A549 (cell line): ENCODE data around the gene KIAA0513. TPM values are rescaled to one million over a fixed set of nuclear protein-coding genes. Genes with fewer than 3 reads are reported as not detected.

ENCODE experiments used
- ATAC-seq, 2 experiments: fragments of 200-7000 bp in 1 of 2; fragments of >200 bp in 1 of 2; cut with Nextera tagmentation in 1 of 2; cut with Tn5 transposase in 1 of 2; 3 replicates each; pipeline versions ENCODE4 v1.8.0 to v1.9.1; 2018 to 2020; ENCODE audit warnings: mild to moderate bottlenecking in 1 of 2, moderate library complexity in 1 of 2
- CTCF ChIA-PET: fragments of 300-600 bp; sonication (Branson Sonifier 250); formaldehyde crosslinking; extraction: SDS; loops from one replicate; lab custom pipeline; 2021; ENCODE audit warnings: antibody characterized with exemption, inconsistent platforms; lab: Yijun Ruan, JAX
- POLR2A ChIA-PET: fragments of 350-600 bp; formaldehyde crosslinking; extraction: SDS; loops from one replicate; lab custom pipeline; 2021; ENCODE audit warnings: antibody characterized with exemption, inconsistent platforms; lab: Yijun Ruan, JAX
- DNase-seq, 2 experiments: peaks; one replicate each; pipeline versions ENCODE4 v3.0.0 to v3.0.0-alpha.2; 2011 to 2016; ENCODE audit warnings: low read depth in 1 of 2, low spot score in 1 of 2
- FAIRE-seq: peaks from 2 replicates; lab custom pipeline; 2011; peaks lifted over from hg19 to GRCh38; lab: Jason Lieb, UNC
- H3K27ac ChIP-seq, 2 experiments: fragments of >200 bp; sonication (Bioruptor Twin); formaldehyde crosslinking; 3 replicates each; pipeline ENCODE4 v1.5.1; 2016 to 2017
- H3K4me1 ChIP-seq: fragments of >200 bp; sonication (Bioruptor Twin); formaldehyde crosslinking; 3 replicates; pipeline ENCODE4 v1.6.1; 2016
- H3K4me2 ChIP-seq: fragments of >200 bp; sonication (Bioruptor Twin); formaldehyde crosslinking; 3 replicates; pipeline ENCODE4 v1.6.1; 2016
- H3K4me3 ChIP-seq: fragments of >200 bp; sonication (Bioruptor Twin); formaldehyde crosslinking; 3 replicates; pipeline ENCODE4 v1.5.1; 2016
- H3K9me3 ChIP-seq: fragments of >200 bp; sonication (Bioruptor Twin); formaldehyde crosslinking; 3 replicates; pipeline ENCODE4 v1.6.1; 2016
- BCL3 ChIP-seq: fragments of >200 bp; sonication (Bioruptor Twin); formaldehyde crosslinking; IDR thresholded peaks from 3 replicates; pipeline ENCODE4 v1.6.1; 2016
- BHLHE40 ChIP-seq: IDR thresholded peaks from 2 replicates; pipeline ENCODE4 v1.6.1; 2012; ENCODE audit warnings: low read depth, low read length, inconsistent platforms
- CEBPB ChIP-seq, 2 experiments: fragments of >200 bp in 1 of 2; sonication (Bioruptor Twin) in 1 of 2; formaldehyde crosslinking in 1 of 2; IDR thresholded peaks; 2 replicates each; pipeline ENCODE4 v1.6.1; 2012 to 2016
- CHD2 ChIP-seq: fragments of 150-350 bp; IDR thresholded peaks from 2 replicates; pipeline ENCODE4 v1.6.1; 2014; ENCODE audit warnings: low read length; ENCODE audit not compliant: partially characterized antibody
- EHF ChIP-seq: fragments of 250-450 bp; sonication (Bioruptor Pico); IDR thresholded peaks from 2 replicates; pipeline ENCODE4 v1.5.0; 2020; ENCODE audit warnings: mild to moderate bottlenecking
- ESRRA ChIP-seq: fragments of 150-350 bp; IDR thresholded peaks from 2 replicates; pipeline ENCODE4 v1.6.1; 2014; ENCODE audit warnings: mild to moderate bottlenecking, low read length, borderline replicate concordance
- FOSL2 ChIP-seq, 2 experiments: fragments of 450-650 bp in 1 of 2; fragments of >200 bp in 1 of 2; sonication (Bioruptor Twin) in 1 of 2; formaldehyde crosslinking; IDR thresholded peaks; 2 replicates each; pipeline versions ENCODE4 v1.5.0 to v1.6.1; 2016 to 2020; ENCODE audit warnings: mild to moderate bottlenecking in 1 of 2, moderate library complexity in 1 of 2
- FOXS1 ChIP-seq: fragments of 250-450 bp; sonication (Bioruptor Pico); IDR thresholded peaks from 2 replicates; pipeline ENCODE4 v1.5.0; 2020; ENCODE audit warnings: mild to moderate bottlenecking, moderate library complexity
- HDAC2 ChIP-seq: fragments of 200-600 bp; sonication (generic); IDR thresholded peaks from 2 replicates; pipeline ENCODE4 v1.6.1; 2016
- HMGXB4 ChIP-seq: fragments of 250-450 bp; sonication (Bioruptor Pico); IDR thresholded peaks from 2 replicates; pipeline ENCODE4 v1.5.0; 2021; ENCODE audit warnings: mild to moderate bottlenecking, moderate library complexity, borderline replicate concordance
- HOXB13 ChIP-seq: fragments of 250-450 bp; sonication (Bioruptor Pico); IDR thresholded peaks from 2 replicates; pipeline ENCODE4 v1.5.0; 2020; ENCODE audit warnings: low read depth, mild to moderate bottlenecking, moderate library complexity
- HOXB5 ChIP-seq: fragments of 250-450 bp; sonication (Bioruptor Pico); IDR thresholded peaks from 2 replicates; pipeline ENCODE4 v1.5.0; 2020; ENCODE audit warnings: mild to moderate bottlenecking, moderate library complexity
- JUN ChIP-seq, 2 experiments: fragments of >200 bp; sonication (Bioruptor Twin); formaldehyde crosslinking; IDR thresholded peaks; 2 replicates in 1 of 2; 3 replicates in 1 of 2; pipeline ENCODE4 v1.6.1; 2016 to 2017
- MYC ChIP-seq: IDR thresholded peaks from 2 replicates; pipeline ENCODE4 v1.6.1; 2012; ENCODE audit warnings: mild to moderate bottlenecking, inconsistent platforms, low read length, improper control_type of control experiment, borderline replicate concordance
- NPAS2 ChIP-seq: fragments of 250-450 bp; sonication (Bioruptor Pico); IDR thresholded peaks from 2 replicates; pipeline ENCODE4 v1.8.0; 2022; ENCODE audit warnings: mild to moderate bottlenecking, moderate library complexity, borderline replicate concordance
- PBX3 ChIP-seq: IDR thresholded peaks from 2 replicates; pipeline ENCODE4 v1.6.1; 2012
- POLR2A ChIP-seq: IDR thresholded peaks from 2 replicates; pipeline ENCODE4 v1.6.1; 2012; ENCODE audit warnings: mild to moderate bottlenecking, low read length
- RCOR1 ChIP-seq: fragments of 150-350 bp; IDR thresholded peaks from 2 replicates; pipeline ENCODE4 v1.6.1; 2014; ENCODE audit warnings: antibody characterized with exemption, low read length, low read depth
- RFX5 ChIP-seq: fragments of 450-650 bp; IDR thresholded peaks from 2 replicates; pipeline ENCODE4 v1.7.1; 2014; ENCODE audit warnings: antibody characterized with exemption, mild to moderate bottlenecking, moderate library complexity
- SMC3 ChIP-seq: fragments of >200 bp; sonication (Bioruptor Twin); formaldehyde crosslinking; IDR thresholded peaks from 3 replicates; pipeline ENCODE4 v1.6.1; 2018; ENCODE audit warnings: inconsistent platforms
- SREBF2 ChIP-seq: fragments of 450-650 bp; IDR thresholded peaks from 2 replicates; pipeline ENCODE4 v1.6.1; 2014; ENCODE audit warnings: mild to moderate bottlenecking, moderate library complexity
- TFCP2L1 ChIP-seq: fragments of 250-450 bp; sonication (Bioruptor Pico); IDR thresholded peaks from 2 replicates; pipeline ENCODE4 v1.5.0; 2021; ENCODE audit warnings: mild to moderate bottlenecking
- ZFP36 ChIP-seq: fragments of 450-650 bp; IDR thresholded peaks from 2 replicates; pipeline ENCODE4 v1.6.1; 2014; ENCODE audit warnings: borderline replicate concordance; ENCODE audit not compliant: partially characterized antibody
- ZNF302 ChIP-seq: fragments of 250-450 bp; sonication (Bioruptor Pico); IDR thresholded peaks from 2 replicates; pipeline ENCODE4 v1.9.0; 2021; ENCODE audit warnings: inconsistent platforms, mild to moderate bottlenecking, moderate library complexity
- ZSCAN20 ChIP-seq: fragments of 250-450 bp; sonication (Bioruptor Pico); IDR thresholded peaks from 2 replicates; pipeline ENCODE4 v1.8.0; 2022; ENCODE audit warnings: mild to moderate bottlenecking, moderate library complexity
- WGBS: methylation state at CpG from one replicate; pipeline ENCODE4 v1.1.6; 2017; ENCODE audit errors: missing lambda C conversion rate; 5-methylcytosine and 5-hydroxymethylcytosine counted together
- polyA plus RNA-seq, 4 experiments: library from polyadenylated mRNA; depleted of rRNA in 3 of 4; stranded (reverse); fragments of >200 nt; fragmentation: RNase III in 1 of 4; extraction: RNeasy Plus Mini Kit Qiagen cat#74134 plus additional on column Dnase treatment in 1 of 4; gene quantifications; 2 replicates in 3 of 4; 3 replicates in 1 of 4; pipeline ENCODE4 v1.2.3, GENCODE V29; 2011 to 2017
- TF ChIP-seq, protein P1 (sequence below): fragments of 150-350 bp; IDR thresholded peaks from 2 replicates; pipeline ENCODE4 v1.6.1; 2014; ENCODE audit warnings: low read depth, mild to moderate bottlenecking, low read length
- TF ChIP-seq, protein P2 (sequence below): IDR thresholded peaks from 2 replicates; pipeline ENCODE4 v1.6.1; 2012

The KIAA0513 gene
- polyA plus RNA-seq, 2 of the 4 experiments (the other 2 are of a cell fraction), result 1.8 TPM

DNA sequence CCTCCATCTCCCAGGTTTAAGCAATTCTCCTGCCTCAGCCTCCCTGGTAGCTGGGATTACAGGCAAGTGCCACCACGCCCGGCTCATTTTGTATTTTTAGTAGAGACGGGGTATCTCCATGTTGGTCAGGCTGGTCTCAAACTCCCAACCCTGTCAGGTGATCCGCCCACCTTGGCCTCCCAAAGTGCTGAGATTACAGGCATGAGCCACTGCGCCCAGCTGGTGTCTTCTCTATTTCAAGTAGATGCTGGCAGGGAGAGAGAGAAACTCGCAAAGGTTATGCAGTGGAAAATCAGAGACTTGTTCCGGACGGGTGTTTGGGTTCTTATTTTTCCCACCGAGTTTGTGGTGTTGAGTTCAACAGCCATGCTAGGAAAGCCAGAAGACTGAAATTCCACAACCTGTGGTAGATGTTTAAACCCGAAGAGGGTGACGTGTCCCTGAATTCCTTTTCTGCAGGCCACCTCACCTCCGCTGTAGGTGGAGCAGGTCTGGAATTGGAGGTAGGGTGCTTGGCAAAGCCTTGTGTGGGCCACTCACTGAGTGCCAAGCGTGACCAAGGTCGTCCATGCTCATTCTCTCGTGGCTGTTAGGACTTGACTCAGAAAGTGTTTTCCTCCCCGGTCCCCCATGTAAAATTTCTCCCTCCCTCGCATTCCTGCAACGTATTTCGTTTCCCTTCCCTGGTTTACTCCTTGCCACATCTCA, 8.9 kb upstream of the KIAA0513 start:
- no peak for FAIRE-seq
- CTCF ChIA-PET, result interaction anchor here (1.7 kb wide), 1 partner anchor 48 kb away, joined by 5 read pairs; no protein-coding TSS in a partner anchor

GRCh38 chr16:85019659-85020245, 7.8 kb upstream of the KIAA0513 start:
- 71% methylated on average over 9 of the region's 9 CpGs for WGBS
- H3K4me2 ChIP-seq, result no peak overlapping the region
- ChIA-PET POLR2A (no interaction called here), CTCF (interaction anchor here (1.7 to 2.3 kb wide), 2 partner anchors 49 to 67 kb away, joined by 5 to 9 read pairs; no protein-coding TSS in a partner anchor)
- no peak; a peak in 1 of 6 replicates for ATAC-seq
- H3K9me3 ChIP-seq, result no peaks in the 10 kb centered on the region
- no peak for FAIRE-seq
- H3K4me1 ChIP-seq, result no peaks in the 10 kb centered on the region
- H3K27ac ChIP-seq, result no peak overlapping the region
- DNase-seq, result no peak
- H3K4me3 ChIP-seq, result no peak overlapping the region
- TF ChIP-seq FOXS1 (CRISPR knock-in tag) (no peak), TFCP2L1 (CRISPR knock-in tag) (no peak), BCL3 (no peak), NPAS2 (CRISPR knock-in tag) (no peak), HDAC2 (no peak), HMGXB4 (CRISPR knock-in tag) (no peak), SMC3 (no peak), EHF (CRISPR knock-in tag) (no peak), JUN (IDR thresholded peaks at IDR 0.05) (no peak), ESRRA (no peak), HOXB13 (CRISPR knock-in tag) (no peak), CHD2 (no peak), RFX5 (no peak), CEBPB (IDR thresholded peaks at IDR 0.05) (no peak), ZSCAN20 (CRISPR knock-in tag) (no peak), ZNF302 (CRISPR knock-in tag) (no peak), RCOR1 (no peak)
- TF ChIP-seq, protein P1, sequence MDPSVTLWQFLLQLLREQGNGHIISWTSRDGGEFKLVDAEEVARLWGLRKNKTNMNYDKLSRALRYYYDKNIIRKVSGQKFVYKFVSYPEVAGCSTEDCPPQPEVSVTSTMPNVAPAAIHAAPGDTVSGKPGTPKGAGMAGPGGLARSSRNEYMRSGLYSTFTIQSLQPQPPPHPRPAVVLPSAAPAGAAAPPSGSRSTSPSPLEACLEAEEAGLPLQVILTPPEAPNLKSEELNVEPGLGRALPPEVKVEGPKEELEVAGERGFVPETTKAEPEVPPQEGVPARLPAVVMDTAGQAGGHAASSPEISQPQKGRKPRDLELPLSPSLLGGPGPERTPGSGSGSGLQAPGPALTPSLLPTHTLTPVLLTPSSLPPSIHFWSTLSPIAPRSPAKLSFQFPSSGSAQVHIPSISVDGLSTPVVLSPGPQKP, result no peak

More for the DNA sequence above, 8.9 kb upstream of the KIAA0513 start:
- no peak overlapping the region for H3K4me2 ChIP-seq
- no peak for ATAC-seq
- POLR2A ChIA-PET, result no interaction called here
- TF ChIP-seq, protein P2, sequence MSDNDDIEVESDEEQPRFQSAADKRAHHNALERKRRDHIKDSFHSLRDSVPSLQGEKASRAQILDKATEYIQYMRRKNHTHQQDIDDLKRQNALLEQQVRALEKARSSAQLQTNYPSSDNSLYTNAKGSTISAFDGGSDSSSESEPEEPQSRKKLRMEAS, result no peak
- TF ChIP-seq ZFP36 (no peak), HOXB5 (CRISPR knock-in tag) (no peak), PBX3 (no peak), FOSL2 (IDR thresholded peaks at IDR 0.05) (no peak), FOSL2 (CRISPR knock-in tag; IDR thresholded peaks at IDR 0.05) (no peak), EHF (CRISPR knock-in tag) (no peak), BHLHE40 (no peak), ZNF302 (CRISPR knock-in tag) (no peak), POLR2A (no peak), MYC (no peak), RCOR1 (no peak), SREBF2 (no peak)
- TF ChIP-seq, protein P1, result no peak
- no peak overlapping the region for H3K4me3 ChIP-seq
- DNase-seq, result no peak
- 79% methylated on average over 19 of the region's 19 CpGs for WGBS
- H3K27ac ChIP-seq, result no peak overlapping the region
- H3K4me1 ChIP-seq, result 0 out of 3 replicates have a peak, but pooled peaks cover 3% of the 10 kb centered on the region
- H3K9me3 ChIP-seq, result no peaks in the 10 kb centered on the region
